ENCODE measurements around the gene RNF212B.

The RNF212B gene

GRCh38 chr14:23296012-23296777, 58.5 kb downstream of the RNF212B start:
- ATAC-seq, result no peak
- DNase-seq, result no peak

- ATAC-seq (no peak), DNase-seq (no peak)
These were observed 59.4 kb downstream of the RNF212B start for GRCh38 chr14:23297096-23297495.

DNA sequence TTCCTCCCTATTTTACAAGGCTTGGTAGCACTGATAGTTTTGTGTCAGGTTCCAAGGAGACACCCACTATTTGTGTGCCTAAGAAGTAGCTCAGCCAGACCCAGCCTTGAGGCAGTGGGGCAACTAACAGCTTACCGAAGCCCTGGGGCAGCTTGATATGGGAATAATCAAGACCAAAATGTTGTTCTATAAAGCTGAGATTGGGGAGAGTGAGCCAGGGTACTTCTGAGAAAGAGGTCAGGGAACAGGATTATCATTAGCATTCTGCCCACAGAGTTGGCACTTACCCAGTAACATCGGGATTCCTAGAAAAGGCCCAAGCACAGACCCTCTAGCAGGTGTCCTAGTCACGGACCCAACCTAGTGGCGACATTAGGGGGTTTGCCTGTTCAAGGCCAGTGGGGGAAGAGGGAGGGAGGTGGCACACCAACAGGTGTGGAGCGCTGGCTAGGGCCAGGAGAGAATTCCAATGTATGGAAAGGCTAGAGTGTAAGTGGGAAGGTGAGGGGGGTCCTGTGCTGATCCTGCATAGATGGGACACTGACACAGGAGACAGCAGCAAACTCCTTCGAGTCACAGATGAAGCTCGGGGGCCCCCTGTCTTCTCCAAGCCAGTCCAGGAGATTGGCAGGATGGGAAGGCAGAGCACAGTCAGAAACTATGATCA, 60.0 kb downstream of the RNF212B start:
- DNase-seq (no peak), ATAC-seq (no peak)

DNA sequence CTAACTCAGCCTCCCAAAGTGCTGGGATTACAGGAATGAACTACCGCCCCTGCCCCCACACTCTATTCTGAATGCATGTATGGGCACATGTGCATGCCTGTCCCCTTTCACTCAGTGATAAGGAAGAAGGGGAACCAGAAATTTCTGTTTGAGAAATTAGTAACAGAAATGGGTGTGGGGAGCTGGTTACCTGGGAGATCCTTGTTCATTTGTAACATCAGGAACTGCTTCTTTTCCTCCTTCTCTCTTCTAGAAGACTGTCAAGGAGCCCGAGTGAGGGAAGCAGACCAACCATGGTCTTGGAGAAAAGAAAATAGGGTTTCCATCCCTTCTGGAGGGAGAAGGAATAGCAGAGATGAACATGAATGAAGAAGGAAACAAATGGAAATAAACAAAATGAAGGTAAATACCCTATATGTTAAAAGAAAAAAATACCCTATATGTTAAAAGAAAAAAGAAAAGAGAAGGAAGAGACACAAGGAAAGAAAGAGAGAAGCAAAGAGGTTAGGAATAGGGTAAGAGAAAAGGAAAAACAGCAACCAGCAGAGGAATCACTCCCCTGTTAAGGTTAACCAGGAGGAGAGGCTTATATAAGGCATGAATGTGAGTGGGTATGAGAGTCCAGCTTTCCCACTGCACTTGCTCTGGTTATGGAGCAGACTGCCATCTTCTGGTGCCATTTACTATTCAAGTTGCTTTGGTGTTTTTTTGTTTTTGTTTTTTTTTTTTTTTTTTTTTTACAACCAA, 61.6 kb downstream of the RNF212B start:
- ATAC-seq (no peak), DNase-seq (no peak)

GRCh38 chr14:23299986-23300686, 62.4 kb downstream of the RNF212B start:
- ATAC-seq (no peak), DNase-seq (no peak)

GRCh38 chr14:23300687-23301223, 63.0 kb downstream of the RNF212B start:
- ATAC-seq, result no peak
- peak; percentile 27 for DNase-seq

GRCh38 chr14:23301288-23301968, 63.7 kb downstream of the RNF212B start:
- DNase-seq, result peak; percentile 98
- ATAC-seq, result peak; percentile 88

DNA sequence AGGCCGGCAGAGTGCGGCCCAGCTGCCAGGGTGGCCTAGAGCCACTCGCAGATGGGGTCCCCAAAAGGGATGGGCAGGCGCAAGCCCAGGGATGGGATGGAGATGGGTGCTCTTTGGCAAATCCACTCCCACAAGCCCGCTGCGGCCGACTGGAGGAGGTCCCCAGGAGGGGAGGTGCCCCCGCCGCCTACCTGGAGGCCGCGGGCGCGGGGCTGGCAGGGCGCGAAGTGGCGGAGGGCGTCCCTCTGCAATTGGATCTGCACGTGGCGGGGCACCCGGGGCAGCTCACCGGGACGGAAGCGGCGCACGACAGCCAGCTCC, 64.2 kb downstream of the RNF212B start:
- DNase-seq (no peak), ATAC-seq (peak; percentile 14)

GRCh38 chr14:23302290-23303225, 64.8 kb downstream of the RNF212B start, which contains the start of gene PPP1R3E:
TSS of gene PPP1R3E (minus strand) at chr14:23302859. CDS start at chr14:23302576, 283 bp downstream.
- peak; percentile 93 for DNase-seq
- peak; percentile 37 for ATAC-seq

- DNase-seq, result peak; percentile 43
- ATAC-seq, result no peak
These were observed 68.8 kb downstream of the RNF212B start, which contains the start of gene BCL2L2 for GRCh38 chr14:23306412-23307145. TSS of gene BCL2L2 (plus strand) at chr14:23306833. CDS start at chr14:23307768, 935 bp downstream.

DNA sequence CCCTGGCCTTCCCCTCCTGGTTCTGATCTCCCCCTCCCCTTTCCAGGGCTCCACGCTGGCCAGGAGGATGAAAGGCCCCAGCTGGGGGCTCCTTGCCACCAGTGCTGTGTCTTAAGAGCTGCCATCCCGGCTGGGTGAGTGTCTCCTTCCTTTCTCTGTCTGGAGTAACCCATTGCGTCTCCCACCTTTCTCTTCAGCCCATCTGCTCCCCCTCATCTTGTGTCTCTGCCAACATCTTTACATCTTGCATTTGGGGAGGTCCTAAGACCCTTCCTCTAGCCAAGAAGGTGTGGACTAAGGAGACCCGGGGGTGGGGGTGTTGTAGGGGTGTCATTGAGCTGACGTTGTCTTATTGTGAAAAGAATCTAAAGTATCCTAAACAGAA, 69.4 kb downstream of the RNF212B start:
- no peak for ATAC-seq
- no peak for DNase-seq

GRCh38 chr14:23307687-23308644, 70.2 kb downstream of the RNF212B start:
- DNase-seq (no peak), ATAC-seq (no peak)

GRCh38 chr14:23308721-23309445, 71.1 kb downstream of the RNF212B start:
- ATAC-seq (no peak), DNase-seq (no peak)

- ATAC-seq (no peak), DNase-seq (no peak)
These were observed 72.8 kb downstream of the RNF212B start for GRCh38 chr14:23310546-23310945.

- ATAC-seq (no peak), DNase-seq (no peak)
These were observed 78.6 kb downstream of the RNF212B start for GRCh38 chr14:23316300-23316699.

DNA sequence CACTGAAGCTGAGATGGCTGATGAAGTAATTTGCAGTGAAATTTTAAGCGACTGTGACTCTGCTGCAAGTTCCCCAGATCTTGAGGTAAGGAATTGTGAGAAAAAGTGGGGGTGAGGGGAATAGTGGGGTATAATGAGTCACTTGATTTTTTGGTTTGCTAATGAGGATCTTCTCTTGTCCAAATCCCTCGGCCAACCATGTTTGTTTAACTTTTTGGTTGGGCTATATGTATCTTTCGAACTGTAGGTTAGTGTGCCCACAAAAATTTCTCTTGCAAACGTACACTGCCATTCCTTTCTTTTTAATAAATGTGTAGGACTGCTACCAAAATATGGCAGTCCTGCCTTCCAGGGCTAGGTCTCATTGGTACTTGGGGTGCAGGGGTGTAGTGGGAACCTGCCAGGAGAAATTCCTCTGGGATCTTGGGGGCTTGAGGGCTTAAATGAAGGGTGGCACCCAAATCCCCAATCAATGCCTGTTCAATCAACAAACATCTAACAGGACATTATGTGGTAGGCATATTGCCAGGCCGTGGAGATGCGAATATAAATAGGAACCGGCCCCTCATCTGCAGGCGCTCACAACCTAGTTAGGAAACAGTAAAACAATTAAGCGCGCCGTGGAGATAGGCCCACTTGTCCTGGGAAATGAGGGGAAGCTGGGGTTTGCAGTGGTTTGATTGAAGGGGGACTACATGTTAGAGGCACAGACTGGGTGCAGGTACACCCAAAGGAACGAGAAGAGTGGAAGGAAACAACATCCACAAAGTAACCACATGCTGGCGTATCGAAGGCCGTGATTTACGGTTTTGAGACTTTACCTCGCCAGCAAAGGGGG, 82.2 kb downstream of the RNF212B start:
- no peak for DNase-seq
- no peak for ATAC-seq
